ENCODE data around the gene ANKRD10. TPM values are rescaled to one million over a fixed set of nuclear protein-coding genes. Genes with fewer than 3 reads are reported as not detected.

Gene ANKRD10
- total RNA-seq, 1 donor from 2014 or later = 228 TPM

DNA sequence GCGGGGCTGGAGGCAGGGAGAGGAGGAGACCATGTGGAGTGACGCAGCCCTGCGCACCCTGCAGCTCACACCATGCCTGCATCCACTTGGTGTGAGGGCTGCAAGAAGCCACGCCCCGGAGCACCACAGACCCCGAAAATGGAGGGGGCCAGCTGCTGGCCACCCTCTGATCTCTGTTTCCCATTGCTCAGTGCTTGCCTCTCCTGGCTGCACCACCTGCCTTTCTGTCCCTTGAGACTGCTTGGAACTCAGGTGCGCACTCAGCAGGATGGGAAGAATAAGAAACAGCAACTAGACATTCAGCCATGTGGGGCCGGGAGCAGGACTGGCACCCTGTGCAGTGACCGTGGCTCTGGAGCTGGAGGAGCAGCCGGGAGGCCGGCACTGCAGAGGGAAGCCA lies 64.0 kb downstream of the ANKRD10 start:
- peaks cover 15% of the 10 kb centered on the region for H3K27me3 Mint-ChIP-seq
- TF ChIP-seq, protein P1, sequence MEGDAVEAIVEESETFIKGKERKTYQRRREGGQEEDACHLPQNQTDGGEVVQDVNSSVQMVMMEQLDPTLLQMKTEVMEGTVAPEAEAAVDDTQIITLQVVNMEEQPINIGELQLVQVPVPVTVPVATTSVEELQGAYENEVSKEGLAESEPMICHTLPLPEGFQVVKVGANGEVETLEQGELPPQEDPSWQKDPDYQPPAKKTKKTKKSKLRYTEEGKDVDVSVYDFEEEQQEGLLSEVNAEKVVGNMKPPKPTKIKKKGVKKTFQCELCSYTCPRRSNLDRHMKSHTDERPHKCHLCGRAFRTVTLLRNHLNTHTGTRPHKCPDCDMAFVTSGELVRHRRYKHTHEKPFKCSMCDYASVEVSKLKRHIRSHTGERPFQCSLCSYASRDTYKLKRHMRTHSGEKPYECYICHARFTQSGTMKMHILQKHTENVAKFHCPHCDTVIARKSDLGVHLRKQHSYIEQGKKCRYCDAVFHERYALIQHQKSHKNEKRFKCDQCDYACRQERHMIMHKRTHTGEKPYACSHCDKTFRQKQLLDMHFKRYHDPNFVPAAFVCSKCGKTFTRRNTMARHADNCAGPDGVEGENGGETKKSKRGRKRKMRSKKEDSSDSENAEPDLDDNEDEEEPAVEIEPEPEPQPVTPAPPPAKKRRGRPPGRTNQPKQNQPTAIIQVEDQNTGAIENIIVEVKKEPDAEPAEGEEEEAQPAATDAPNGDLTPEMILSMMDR (IDR thresholded peaks at IDR 0.05; ENCODE audit: unreplicated experiment) = no peak
- no peaks in the 10 kb centered on the region for H3K36me3 Mint-ChIP-seq (ENCODE audit: insufficient read depth)
- H3K4me1 Mint-ChIP-seq (ENCODE audit: low read depth) = peaks cover 2% of the 10 kb centered on the region
- DNase-seq (ENCODE audit: low spot score, unreplicated experiment) = no peak
- no peak overlapping the region for H3K4me3 Mint-ChIP-seq (ENCODE audit: low read depth)
- H3K27ac Mint-ChIP-seq = no peak overlapping the region
- no peaks in the 10 kb centered on the region for H3K9me3 Mint-ChIP-seq (ENCODE audit: low read depth)

DNA sequence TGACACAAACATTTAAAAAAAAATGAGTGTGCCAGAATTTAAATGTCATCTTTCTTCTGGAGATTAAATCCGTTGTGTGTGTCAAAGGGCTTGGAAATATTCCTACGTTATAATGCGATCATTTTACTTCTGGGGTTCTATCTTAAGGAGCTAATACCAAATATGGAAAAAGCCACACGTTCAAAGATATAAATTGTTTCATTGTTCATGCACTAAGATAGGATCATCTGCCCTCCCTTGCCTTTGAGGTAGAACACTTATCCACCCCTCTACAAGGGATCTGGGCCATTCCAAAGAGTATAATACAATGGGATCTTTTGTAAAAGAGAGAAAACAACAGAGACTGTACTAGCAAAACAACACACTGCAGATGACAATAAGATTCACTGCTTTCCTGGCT lies 64.9 kb downstream of the ANKRD10 start:
- no peak overlapping the region for H3K4me3 Mint-ChIP-seq (ENCODE audit: low read depth)
- no peak overlapping the region for H3K27ac Mint-ChIP-seq
- TF ChIP-seq, protein P1 (IDR thresholded peaks at IDR 0.05; ENCODE audit: unreplicated experiment) = no peak

DNA sequence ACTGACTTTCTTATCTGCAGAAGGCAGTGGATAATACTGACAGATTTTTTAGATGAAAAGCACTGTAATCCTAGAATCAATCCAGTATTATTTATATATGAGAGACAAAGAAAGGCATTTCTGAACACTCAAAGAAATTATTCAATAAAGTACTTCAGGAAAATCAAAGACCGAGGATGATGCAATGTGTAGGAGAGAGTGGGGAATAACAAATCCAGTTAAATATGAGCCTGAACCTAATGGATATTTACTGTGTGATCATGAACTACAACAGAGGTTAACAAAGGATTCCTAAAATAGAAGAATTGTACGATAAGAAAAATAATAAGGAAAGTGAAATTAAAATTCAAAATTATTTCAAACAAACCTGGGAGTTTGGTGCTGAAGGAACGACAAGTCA lies 69.3 kb downstream of the ANKRD10 start:
- Mint-ChIP-seq H3K4me3 (ENCODE audit: low read depth) (no peak overlapping the region), H3K27me3 (peaks cover 13% of the 10 kb centered on the region), H3K36me3 (ENCODE audit: insufficient read depth) (no peaks in the 10 kb centered on the region), H3K9me3 (ENCODE audit: low read depth) (peaks cover 10% of the 10 kb centered on the region), H3K4me1 (ENCODE audit: low read depth) (peaks cover 1% of the 10 kb centered on the region), H3K27ac (no peak overlapping the region)
- TF ChIP-seq, protein P1 (IDR thresholded peaks at IDR 0.05; ENCODE audit: unreplicated experiment) = no peak
- DNase-seq (ENCODE audit: low spot score, unreplicated experiment) = no peak

More for the DNA sequence above, 64.9 kb downstream of the ANKRD10 start:
- H3K27me3 Mint-ChIP-seq = peaks cover 15% of the 10 kb centered on the region
- no peak for DNase-seq (ENCODE audit: low spot score, unreplicated experiment)
- H3K4me1 Mint-ChIP-seq (ENCODE audit: low read depth) = peaks cover 4% of the 10 kb centered on the region
- no peaks in the 10 kb centered on the region for H3K9me3 Mint-ChIP-seq (ENCODE audit: low read depth)
- H3K36me3 Mint-ChIP-seq (ENCODE audit: insufficient read depth) = no peaks in the 10 kb centered on the region

DNA sequence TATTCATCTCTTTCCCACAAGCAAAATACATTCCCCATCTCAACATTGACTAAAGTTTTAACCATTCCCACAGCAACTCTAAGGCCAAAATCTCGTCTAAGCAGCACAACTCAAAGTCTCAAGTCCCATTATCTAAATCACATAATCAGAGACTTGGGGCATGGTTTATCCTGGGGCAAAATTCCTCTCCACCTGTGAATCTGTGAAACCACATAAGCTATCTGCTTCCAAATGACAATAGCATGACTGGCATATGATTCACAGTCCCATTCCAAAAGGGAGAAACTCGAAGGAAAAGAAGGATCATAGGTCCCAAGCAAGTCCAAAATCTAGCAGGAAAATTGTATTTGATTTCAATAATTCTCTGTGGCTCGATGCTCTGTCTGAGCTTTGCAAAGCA lies 73.0 kb downstream of the ANKRD10 start:
- Mint-ChIP-seq H3K27ac (no peak overlapping the region), H3K27me3 (peaks cover 4% of the 10 kb centered on the region), H3K9me3 (ENCODE audit: low read depth) (peaks cover 10% of the 10 kb centered on the region), H3K4me1 (ENCODE audit: low read depth) (peaks cover 14% of the 10 kb centered on the region), H3K36me3 (ENCODE audit: insufficient read depth) (no peaks in the 10 kb centered on the region), H3K4me3 (ENCODE audit: low read depth) (no peak overlapping the region)
- no peak for DNase-seq (ENCODE audit: low spot score, unreplicated experiment)
- TF ChIP-seq, protein P1 (IDR thresholded peaks at IDR 0.05; ENCODE audit: unreplicated experiment) = no peak

DNA sequence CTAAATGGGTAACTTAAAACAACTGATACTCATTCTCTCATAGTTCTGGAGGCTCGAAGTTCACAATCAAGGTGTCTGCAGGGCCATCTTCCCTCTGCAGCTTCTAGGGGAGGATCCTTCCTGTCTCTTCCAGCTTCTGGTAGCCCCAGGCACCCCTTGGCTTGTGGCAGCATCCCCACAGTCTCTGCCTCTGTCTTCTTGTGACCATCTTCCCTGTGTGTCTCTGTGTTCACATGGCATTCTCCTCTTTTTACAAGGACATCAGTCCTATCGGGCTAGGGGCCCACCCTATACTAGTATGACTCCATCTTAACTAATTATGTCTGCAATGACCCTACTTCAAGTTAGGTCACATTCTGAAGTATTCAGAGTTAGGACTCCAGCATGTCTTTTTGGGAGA lies 73.5 kb downstream of the ANKRD10 start:
- H3K27ac Mint-ChIP-seq = no peak overlapping the region
- H3K27me3 Mint-ChIP-seq = peaks cover 4% of the 10 kb centered on the region
- H3K4me1 Mint-ChIP-seq (ENCODE audit: low read depth) = peaks cover 19% of the 10 kb centered on the region
- no peak for DNase-seq (ENCODE audit: low spot score, unreplicated experiment)
- TF ChIP-seq, protein P1 (IDR thresholded peaks at IDR 0.05; ENCODE audit: unreplicated experiment) = no peak
- H3K4me3 Mint-ChIP-seq (ENCODE audit: low read depth) = no peak overlapping the region
- peaks cover 10% of the 10 kb centered on the region for H3K9me3 Mint-ChIP-seq (ENCODE audit: low read depth)
- no peaks in the 10 kb centered on the region for H3K36me3 Mint-ChIP-seq (ENCODE audit: insufficient read depth)
